SK-N-SH (cell line): ENCODE data around the gene MEF2A. TPM values are rescaled to one million over a fixed set of nuclear protein-coding genes. Genes with fewer than 3 reads are reported as not detected.

Experiments
- CTCF ChIA-PET: fragments of 300-600, 350-600 bp; formaldehyde crosslinking; extraction: SDS; loops from one replicate; lab custom pipeline; 2021; lab: Yijun Ruan, JAX
- POLR2A ChIA-PET: fragments of 350-600 bp; sonication (Branson Sonifier 250); formaldehyde crosslinking; extraction: SDS; loops from one replicate; lab custom pipeline; 2020; ENCODE audit warnings: antibody characterized with exemption, inconsistent platforms; lab: Yijun Ruan, JAX
- DNase-seq: peaks from one replicate; pipeline ENCODE4 v3.0.0; 2012
- H2AFZ ChIP-seq: fragments of 200-600 bp; sonication (generic); 2 replicates; pipeline ENCODE4 v1.8.1; 2016; ENCODE audit warnings: antibody characterized with exemption, mild to moderate bottlenecking, low read depth
- H3F3A ChIP-seq: fragments of 200-600 bp; sonication (generic); replicated peaks from 2 replicates; pipeline ENCODE3; 2016; ENCODE audit warnings: antibody characterized with exemption, mild to moderate bottlenecking; ENCODE audit not compliant: insufficient read depth
- H3K27ac ChIP-seq, 2 experiments: fragments of 200-500 bp in 1 of 2; fragments of 200-600 bp in 1 of 2; sonication (Bioruptor generic) in 1 of 2; sonication (generic), shearing (Covaris generic) in 1 of 2; 2 replicates each; pipeline versions ENCODE4 v1.5.1 to v1.6.1; 2014 to 2016; ENCODE audit warnings: low read depth in 2 of 2, inconsistent platforms in 1 of 2, low read length in 1 of 2, mild to moderate bottlenecking in 1 of 2, mixed read lengths in 1 of 2
- H3K27me3 ChIP-seq: fragments of 200-600 bp; sonication (generic), shearing (Covaris generic); 2 replicates; pipeline ENCODE4 v1.6.1; 2016; ENCODE audit warnings: mixed run types; ENCODE audit not compliant: insufficient read depth
- H3K36me3 ChIP-seq, 2 experiments: fragments of 200-500 bp in 1 of 2; fragments of 200-600 bp in 1 of 2; sonication (Bioruptor generic) in 1 of 2; sonication (generic) in 1 of 2; replicated peaks in 1 of 2; 2 replicates each; pipeline versions ENCODE3 to v1.5.1; 2014 to 2016; ENCODE audit warnings: low read length in 1 of 2, mild to moderate bottlenecking in 1 of 2; ENCODE audit not compliant: insufficient read depth in 2 of 2, control insufficient read depth in 1 of 2
- H3K4me1 ChIP-seq, 2 experiments: fragments of 200-500 bp in 1 of 2; fragments of 200-600 bp in 1 of 2; sonication (Bioruptor generic) in 1 of 2; sonication (generic), shearing (Covaris generic) in 1 of 2; 2 replicates each; pipeline versions ENCODE4 v1.5.1 to v1.6.1; 2014 to 2016; ENCODE audit warnings: low read depth in 1 of 2, low read length in 1 of 2, mixed run types in 1 of 2; ENCODE audit not compliant: insufficient read depth in 2 of 2, control insufficient read depth in 1 of 2
- H3K4me2 ChIP-seq: fragments of 200-600 bp; sonication (generic), shearing (Covaris generic); 2 replicates; pipeline ENCODE4 v1.6.1; 2017; ENCODE audit warnings: mixed run types
- H3K4me3 ChIP-seq, 2 experiments: fragments of 200-500 bp in 1 of 2; fragments of 200-600 bp in 1 of 2; sonication (Bioruptor generic) in 1 of 2; sonication (generic), shearing (Covaris generic) in 1 of 2; 2 replicates each; pipeline versions ENCODE4 v1.5.1 to v1.8.1; 2014 to 2016; ENCODE audit warnings: low read depth in 2 of 2, inconsistent platforms in 1 of 2, low read length in 1 of 2, mild to moderate bottlenecking in 1 of 2, mixed read lengths in 1 of 2, moderate library complexity in 1 of 2
- H3K79me2 ChIP-seq: fragments of 200-600 bp; sonication (generic); 2 replicates; pipeline ENCODE4 v1.8.1; 2017; ENCODE audit warnings: mild to moderate bottlenecking; ENCODE audit not compliant: insufficient read depth
- H3K9ac ChIP-seq: fragments of 200-600 bp; sonication (generic); 2 replicates; pipeline ENCODE4 v1.6.1; 2017; ENCODE audit warnings: mixed run types
- H3K9me2 ChIP-seq: fragments of 200-600 bp; sonication (generic); 2 replicates; pipeline ENCODE4 v1.6.1; 2017; ENCODE audit warnings: mixed run types
- H3K9me3 ChIP-seq: fragments of 200-600 bp; sonication (generic); 2 replicates; pipeline ENCODE4 v1.6.1; 2017; ENCODE audit warnings: mixed run types, mild to moderate bottlenecking, moderate library complexity
- H4K20me1 ChIP-seq: fragments of 200-600 bp; sonication (generic); 2 replicates; pipeline ENCODE4 v1.6.1; 2017; ENCODE audit warnings: mild to moderate bottlenecking, mixed run types; ENCODE audit not compliant: insufficient read depth
- EP300 ChIP-seq, 2 experiments: IDR thresholded peaks; 2 replicates each; pipeline versions ENCODE4 v1.4.0 to v1.6.1; 2012; ENCODE audit warnings: borderline replicate concordance in 1 of 2, low read depth in 1 of 2, low read length in 1 of 2
- EZH2phosphoT487 ChIP-seq: fragments of 200-600 bp; sonication (generic); IDR thresholded peaks from 2 replicates; pipeline ENCODE4 v1.6.1; 2017; ENCODE audit warnings: low read depth, mixed run types, mild to moderate bottlenecking, antibody characterized with exemption, moderate library complexity, borderline replicate concordance
- FOSL2 ChIP-seq: IDR thresholded peaks from 2 replicates; pipeline ENCODE4 v1.4.0; 2012; ENCODE audit warnings: low read depth, mild to moderate bottlenecking, moderate library complexity, borderline replicate concordance
- FOXJ3 ChIP-seq: sonication (generic); formaldehyde crosslinking; IDR thresholded peaks from 2 replicates; pipeline ENCODE4 v1.5.1; 2020; ENCODE audit warnings: mild to moderate bottlenecking, missing genetic modification reagents
- GABPA ChIP-seq: IDR thresholded peaks from 2 replicates; pipeline ENCODE4 v1.4.0; 2012; ENCODE audit warnings: low read depth, mild to moderate bottlenecking
- IRF3 ChIP-seq: fragments of 150-350 bp; IDR thresholded peaks from 2 replicates; pipeline ENCODE4 v1.6.1; 2016; ENCODE audit warnings: mild to moderate bottlenecking, low read depth, low read length
- JUND ChIP-seq: IDR thresholded peaks from 2 replicates; pipeline ENCODE4 v1.4.0; 2012
- MAX ChIP-seq: IDR thresholded peaks from 2 replicates; pipeline ENCODE4 v1.4.0; 2012; ENCODE audit warnings: low read depth
- MEF2A ChIP-seq: IDR thresholded peaks from 2 replicates; pipeline ENCODE4 v1.4.0; 2012; ENCODE audit warnings: low read depth, borderline replicate concordance
- NRF1 ChIP-seq: IDR thresholded peaks from 2 replicates; pipeline ENCODE4 v1.6.1; 2012; ENCODE audit warnings: low read depth, mild to moderate bottlenecking, low read length
- RCOR1 ChIP-seq: fragments of 150-350 bp; IDR thresholded peaks from 2 replicates; pipeline ENCODE4 v1.6.1; 2017; ENCODE audit warnings: antibody characterized with exemption, low read length
- RFX5 ChIP-seq: IDR thresholded peaks from 2 replicates; pipeline ENCODE4 v1.6.1; 2012; ENCODE audit warnings: mild to moderate bottlenecking, improper control_type of control experiment, low read length
- RXRA ChIP-seq: IDR thresholded peaks from 2 replicates; pipeline ENCODE4 v1.4.0; 2012; ENCODE audit warnings: low read depth, mild to moderate bottlenecking, borderline replicate concordance
- SIN3A ChIP-seq: IDR thresholded peaks from 2 replicates; pipeline ENCODE4 v1.6.1; 2012; ENCODE audit warnings: low read depth, mild to moderate bottlenecking, low read length, moderate library complexity, borderline replicate concordance
- SMC3 ChIP-seq: IDR thresholded peaks from 2 replicates; pipeline ENCODE4 v1.6.1; 2012; ENCODE audit warnings: low read depth, low read length, improper control_type of control experiment
- TCF12 ChIP-seq: IDR thresholded peaks from 2 replicates; pipeline ENCODE4 v1.4.0; 2012
- USF2 ChIP-seq: fragments of 150-350 bp; IDR thresholded peaks from 2 replicates; pipeline ENCODE4 v1.6.1; 2017; ENCODE audit warnings: antibody characterized with exemption, low read length, low read depth, borderline replicate concordance
- WGBS: methylation state at CpG from one replicate; pipeline ENCODE4 v1.1.6; 2017; ENCODE audit warnings: low lambda C conversion rate; 5-methylcytosine and 5-hydroxymethylcytosine counted together
- polyA plus RNA-seq, 3 experiments: library from polyadenylated mRNA; depleted of rRNA; stranded (reverse); fragments of >200 nt; gene quantifications; 2 replicates each; pipeline ENCODE4 v1.2.3, GENCODE V29; 2012
- TF ChIP-seq, protein P1 (sequence below): IDR thresholded peaks from 2 replicates; pipeline ENCODE4 v1.6.1; 2012; ENCODE audit warnings: mild to moderate bottlenecking, low read depth, low read length, moderate library complexity
- TF ChIP-seq, protein P2 (sequence below): IDR thresholded peaks from 2 replicates; pipeline ENCODE4 v1.4.0; 2012; ENCODE audit warnings: low read depth, borderline replicate concordance
- TF ChIP-seq, protein P3 (sequence below): fragments of 200-600 bp; sonication (generic); IDR thresholded peaks from 2 replicates; pipeline ENCODE4 v1.6.1; 2017; ENCODE audit warnings: antibody characterized with exemption, mild to moderate bottlenecking, moderate library complexity

Gene MEF2A
- polyA plus RNA-seq, 1 of the 3 experiments (the other 2 are of a cell fraction), result 20.9 TPM

- DNase-seq, result no peak
- Histone ChIP-seq H3K27me3 (no peaks in the 10 kb centered on the region), H3K27ac (no peak overlapping the region), H3K9me3 (no peaks in the 10 kb centered on the region), H4K20me1 (no peaks in the 10 kb centered on the region), H3K4me3 (no peak overlapping the region), H2AFZ (no peak overlapping the region), H3K9ac (no peak overlapping the region), H3K36me3 (no peaks in the 10 kb centered on the region), H3K79me2 (no peaks in the 10 kb centered on the region), H3K4me2 (no peak overlapping the region), H3K9me2 (no peaks in the 10 kb centered on the region), H3K4me1 (peaks cover 0 to 15% of the 10 kb centered on the region in 2 experiments; a peak in 1 of 4 replicates), H3F3A (no peaks in the 10 kb centered on the region)
- 94% methylated on average over 11 of the region's 11 CpGs for WGBS
- POLR2A ChIA-PET, result no interaction called here
- CTCF ChIA-PET, result interaction anchor here (0.7 to 3.7 kb wide), 5 partner anchors 12 to 456 kb away, joined by 3 to 15 read pairs (median 5); no protein-coding TSS in a partner anchor
- no peak for TF ChIP-seq JUND
- TF ChIP-seq GABPA, result no peak
- TF ChIP-seq, protein P1, sequence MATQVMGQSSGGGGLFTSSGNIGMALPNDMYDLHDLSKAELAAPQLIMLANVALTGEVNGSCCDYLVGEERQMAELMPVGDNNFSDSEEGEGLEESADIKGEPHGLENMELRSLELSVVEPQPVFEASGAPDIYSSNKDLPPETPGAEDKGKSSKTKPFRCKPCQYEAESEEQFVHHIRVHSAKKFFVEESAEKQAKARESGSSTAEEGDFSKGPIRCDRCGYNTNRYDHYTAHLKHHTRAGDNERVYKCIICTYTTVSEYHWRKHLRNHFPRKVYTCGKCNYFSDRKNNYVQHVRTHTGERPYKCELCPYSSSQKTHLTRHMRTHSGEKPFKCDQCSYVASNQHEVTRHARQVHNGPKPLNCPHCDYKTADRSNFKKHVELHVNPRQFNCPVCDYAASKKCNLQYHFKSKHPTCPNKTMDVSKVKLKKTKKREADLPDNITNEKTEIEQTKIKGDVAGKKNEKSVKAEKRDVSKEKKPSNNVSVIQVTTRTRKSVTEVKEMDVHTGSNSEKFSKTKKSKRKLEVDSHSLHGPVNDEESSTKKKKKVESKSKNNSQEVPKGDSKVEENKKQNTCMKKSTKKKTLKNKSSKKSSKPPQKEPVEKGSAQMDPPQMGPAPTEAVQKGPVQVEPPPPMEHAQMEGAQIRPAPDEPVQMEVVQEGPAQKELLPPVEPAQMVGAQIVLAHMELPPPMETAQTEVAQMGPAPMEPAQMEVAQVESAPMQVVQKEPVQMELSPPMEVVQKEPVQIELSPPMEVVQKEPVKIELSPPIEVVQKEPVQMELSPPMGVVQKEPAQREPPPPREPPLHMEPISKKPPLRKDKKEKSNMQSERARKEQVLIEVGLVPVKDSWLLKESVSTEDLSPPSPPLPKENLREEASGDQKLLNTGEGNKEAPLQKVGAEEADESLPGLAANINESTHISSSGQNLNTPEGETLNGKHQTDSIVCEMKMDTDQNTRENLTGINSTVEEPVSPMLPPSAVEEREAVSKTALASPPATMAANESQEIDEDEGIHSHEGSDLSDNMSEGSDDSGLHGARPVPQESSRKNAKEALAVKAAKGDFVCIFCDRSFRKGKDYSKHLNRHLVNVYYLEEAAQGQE, result no peak
- no peak for TF ChIP-seq NRF1
- no peak for TF ChIP-seq MAX
- TF ChIP-seq RXRA, result no peak
- no peak for TF ChIP-seq SMC3
- no peak for TF ChIP-seq EP300 (IDR thresholded peaks at IDR 0.05; ENCODE audit: borderline replicate concordance in 1 of 2, low read depth in 1 of 2, low read length in 1 of 2)
- no peak for TF ChIP-seq RCOR1
- no peak for TF ChIP-seq FOSL2
- no peak for TF ChIP-seq FOXJ3
- no peak for TF ChIP-seq USF2
- TF ChIP-seq, protein P2, sequence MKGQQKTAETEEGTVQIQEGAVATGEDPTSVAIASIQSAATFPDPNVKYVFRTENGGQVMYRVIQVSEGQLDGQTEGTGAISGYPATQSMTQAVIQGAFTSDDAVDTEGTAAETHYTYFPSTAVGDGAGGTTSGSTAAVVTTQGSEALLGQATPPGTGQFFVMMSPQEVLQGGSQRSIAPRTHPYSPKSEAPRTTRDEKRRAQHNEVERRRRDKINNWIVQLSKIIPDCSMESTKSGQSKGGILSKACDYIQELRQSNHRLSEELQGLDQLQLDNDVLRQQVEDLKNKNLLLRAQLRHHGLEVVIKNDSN, result no peak
- TF ChIP-seq EZH2phosphoT487, result no peak
- no peak for TF ChIP-seq SIN3A
- no peak for TF ChIP-seq MEF2A
- TF ChIP-seq TCF12, result no peak
- TF ChIP-seq RFX5, result no peak
- TF ChIP-seq IRF3, result no peak
- TF ChIP-seq, protein P3, sequence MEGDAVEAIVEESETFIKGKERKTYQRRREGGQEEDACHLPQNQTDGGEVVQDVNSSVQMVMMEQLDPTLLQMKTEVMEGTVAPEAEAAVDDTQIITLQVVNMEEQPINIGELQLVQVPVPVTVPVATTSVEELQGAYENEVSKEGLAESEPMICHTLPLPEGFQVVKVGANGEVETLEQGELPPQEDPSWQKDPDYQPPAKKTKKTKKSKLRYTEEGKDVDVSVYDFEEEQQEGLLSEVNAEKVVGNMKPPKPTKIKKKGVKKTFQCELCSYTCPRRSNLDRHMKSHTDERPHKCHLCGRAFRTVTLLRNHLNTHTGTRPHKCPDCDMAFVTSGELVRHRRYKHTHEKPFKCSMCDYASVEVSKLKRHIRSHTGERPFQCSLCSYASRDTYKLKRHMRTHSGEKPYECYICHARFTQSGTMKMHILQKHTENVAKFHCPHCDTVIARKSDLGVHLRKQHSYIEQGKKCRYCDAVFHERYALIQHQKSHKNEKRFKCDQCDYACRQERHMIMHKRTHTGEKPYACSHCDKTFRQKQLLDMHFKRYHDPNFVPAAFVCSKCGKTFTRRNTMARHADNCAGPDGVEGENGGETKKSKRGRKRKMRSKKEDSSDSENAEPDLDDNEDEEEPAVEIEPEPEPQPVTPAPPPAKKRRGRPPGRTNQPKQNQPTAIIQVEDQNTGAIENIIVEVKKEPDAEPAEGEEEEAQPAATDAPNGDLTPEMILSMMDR, result no peak
Observed at GRCh38 chr15:99729327-99729726, 163.5 kb downstream of the MEF2A start.
